Measurements from ENCODE around the gene TUFT1.
A peak's percentile ranks its signal among the peaks of the same experiment; 100 is the strongest.

The TUFT1 gene

DNA sequence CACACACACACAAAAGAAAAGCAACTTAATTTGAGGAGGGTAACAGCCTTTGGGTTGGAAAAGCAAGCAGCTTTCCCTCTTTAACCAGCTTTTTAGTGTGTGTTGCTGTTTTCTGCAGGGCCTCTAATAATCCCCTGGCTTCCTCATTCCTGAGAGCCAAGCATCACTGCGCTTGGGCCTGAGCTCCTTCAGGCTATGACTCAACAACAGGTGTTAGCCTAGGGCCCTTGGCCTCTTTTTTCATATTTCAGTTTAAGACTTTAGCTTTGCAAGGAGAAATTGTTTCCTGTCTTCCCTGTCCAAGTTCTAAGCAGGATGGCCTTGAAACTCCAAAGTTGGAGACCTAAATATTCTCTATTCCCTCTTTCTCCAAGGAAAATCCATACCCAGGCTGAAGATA is 45.5 kb downstream of the TUFT1 start:
- Histone ChIP-seq H3K36me3 (ENCODE audit: control insufficient read depth in 2 of 2, insufficient read depth in 1 of 2, low read length in 2 of 2) (peaks cover 0 to 25% of the 10 kb centered on the region in 2 experiments; a peak in 2 of 3 replicates), H3K9me3 (ENCODE audit: control insufficient read depth, insufficient read depth, low read depth, low read length) (no peaks in the 10 kb centered on the region), H3K4me3 (ENCODE audit: low read depth, low read length) (no peak overlapping the region), H3K4me1 (ENCODE audit: control insufficient read depth, insufficient read depth, low read length) (no peaks in the 10 kb centered on the region), H3K27ac (ENCODE audit: extremely low read depth, low read depth, low read length) (no peak overlapping the region)
- POLR2A ChIA-PET: interaction anchor here (0.6 to 1.5 kb wide), 3 partner anchors 23 to 46 kb away, joined by 3 to 5 read pairs (median 3); partner anchors contain the start of gene TUFT1
- TF ChIP-seq, protein P1, sequence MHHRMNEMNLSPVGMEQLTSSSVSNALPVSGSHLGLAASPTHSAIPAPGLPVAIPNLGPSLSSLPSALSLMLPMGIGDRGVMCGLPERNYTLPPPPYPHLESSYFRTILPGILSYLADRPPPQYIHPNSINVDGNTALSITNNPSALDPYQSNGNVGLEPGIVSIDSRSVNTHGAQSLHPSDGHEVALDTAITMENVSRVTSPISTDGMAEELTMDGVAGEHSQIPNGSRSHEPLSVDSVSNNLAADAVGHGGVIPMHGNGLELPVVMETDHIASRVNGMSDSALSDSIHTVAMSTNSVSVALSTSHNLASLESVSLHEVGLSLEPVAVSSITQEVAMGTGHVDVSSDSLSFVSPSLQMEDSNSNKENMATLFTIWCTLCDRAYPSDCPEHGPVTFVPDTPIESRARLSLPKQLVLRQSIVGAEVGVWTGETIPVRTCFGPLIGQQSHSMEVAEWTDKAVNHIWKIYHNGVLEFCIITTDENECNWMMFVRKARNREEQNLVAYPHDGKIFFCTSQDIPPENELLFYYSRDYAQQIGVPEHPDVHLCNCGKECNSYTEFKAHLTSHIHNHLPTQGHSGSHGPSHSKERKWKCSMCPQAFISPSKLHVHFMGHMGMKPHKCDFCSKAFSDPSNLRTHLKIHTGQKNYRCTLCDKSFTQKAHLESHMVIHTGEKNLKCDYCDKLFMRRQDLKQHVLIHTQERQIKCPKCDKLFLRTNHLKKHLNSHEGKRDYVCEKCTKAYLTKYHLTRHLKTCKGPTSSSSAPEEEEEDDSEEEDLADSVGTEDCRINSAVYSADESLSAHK (tag by site-specific recombination; IDR thresholded peaks at IDR 0.05): 0 out of 2 replicates have a peak, but pooled peaks have one; percentile 18
- TF ChIP-seq SCRT2 (tag by site-specific recombination; IDR thresholded peaks at IDR 0.05) (peak; percentile 68; the same call in 1 of the 2 replicates), ZNF140 (tag by site-specific recombination; IDR thresholded peaks at IDR 0.05) (no peak)
- CTCF ChIA-PET: interaction anchor here (0.6 to 1.0 kb wide), 4 partner anchors 12 to 152 kb away, joined by 3 read pairs; no protein-coding TSS in a partner anchor

DNA sequence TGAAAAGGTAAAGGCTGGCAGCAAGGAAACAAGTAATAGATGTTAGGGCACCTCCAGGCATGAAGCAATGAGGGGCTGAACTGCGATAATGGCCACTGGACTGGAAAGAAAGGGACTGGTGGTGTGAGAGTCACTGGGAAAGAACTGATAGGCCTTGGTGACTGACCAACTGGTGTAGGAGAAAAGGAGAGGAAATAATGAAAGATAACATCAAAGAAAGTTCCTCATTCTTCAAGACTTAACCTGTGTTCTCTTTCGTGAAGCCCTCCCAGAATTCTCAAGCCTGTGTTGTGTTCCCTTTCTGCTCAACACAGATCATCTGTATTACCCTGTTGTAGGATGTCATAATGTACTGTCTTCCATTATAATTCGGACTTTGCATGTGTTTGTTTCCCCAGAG is 50.9 kb downstream of the TUFT1 start:
- no peaks in the 10 kb centered on the region for H3K9me3 ChIP-seq (ENCODE audit: control insufficient read depth, insufficient read depth, low read depth, low read length)
- H3K4me1 ChIP-seq (ENCODE audit: control insufficient read depth, insufficient read depth, low read length): peaks cover under 1% of the 10 kb centered on the region; the same call in 1 of the 2 replicates
- H3K36me3 ChIP-seq (ENCODE audit: control insufficient read depth in 2 of 2, insufficient read depth in 1 of 2, low read length in 2 of 2): no peaks in the 10 kb centered on the region
- TF ChIP-seq SETDB1 (IDR thresholded peaks at IDR 0.05; ENCODE audit: insufficient read length, low read length) (peak; percentile 91), ZNF211 (tag by site-specific recombination; IDR thresholded peaks at IDR 0.05; ENCODE audit: low read depth) (no peak), SCRT2 (tag by site-specific recombination; IDR thresholded peaks at IDR 0.05) (no peak), ZFP37 (tag by site-specific recombination; IDR thresholded peaks at IDR 0.05) (no peak)
- TF ChIP-seq, protein P2, sequence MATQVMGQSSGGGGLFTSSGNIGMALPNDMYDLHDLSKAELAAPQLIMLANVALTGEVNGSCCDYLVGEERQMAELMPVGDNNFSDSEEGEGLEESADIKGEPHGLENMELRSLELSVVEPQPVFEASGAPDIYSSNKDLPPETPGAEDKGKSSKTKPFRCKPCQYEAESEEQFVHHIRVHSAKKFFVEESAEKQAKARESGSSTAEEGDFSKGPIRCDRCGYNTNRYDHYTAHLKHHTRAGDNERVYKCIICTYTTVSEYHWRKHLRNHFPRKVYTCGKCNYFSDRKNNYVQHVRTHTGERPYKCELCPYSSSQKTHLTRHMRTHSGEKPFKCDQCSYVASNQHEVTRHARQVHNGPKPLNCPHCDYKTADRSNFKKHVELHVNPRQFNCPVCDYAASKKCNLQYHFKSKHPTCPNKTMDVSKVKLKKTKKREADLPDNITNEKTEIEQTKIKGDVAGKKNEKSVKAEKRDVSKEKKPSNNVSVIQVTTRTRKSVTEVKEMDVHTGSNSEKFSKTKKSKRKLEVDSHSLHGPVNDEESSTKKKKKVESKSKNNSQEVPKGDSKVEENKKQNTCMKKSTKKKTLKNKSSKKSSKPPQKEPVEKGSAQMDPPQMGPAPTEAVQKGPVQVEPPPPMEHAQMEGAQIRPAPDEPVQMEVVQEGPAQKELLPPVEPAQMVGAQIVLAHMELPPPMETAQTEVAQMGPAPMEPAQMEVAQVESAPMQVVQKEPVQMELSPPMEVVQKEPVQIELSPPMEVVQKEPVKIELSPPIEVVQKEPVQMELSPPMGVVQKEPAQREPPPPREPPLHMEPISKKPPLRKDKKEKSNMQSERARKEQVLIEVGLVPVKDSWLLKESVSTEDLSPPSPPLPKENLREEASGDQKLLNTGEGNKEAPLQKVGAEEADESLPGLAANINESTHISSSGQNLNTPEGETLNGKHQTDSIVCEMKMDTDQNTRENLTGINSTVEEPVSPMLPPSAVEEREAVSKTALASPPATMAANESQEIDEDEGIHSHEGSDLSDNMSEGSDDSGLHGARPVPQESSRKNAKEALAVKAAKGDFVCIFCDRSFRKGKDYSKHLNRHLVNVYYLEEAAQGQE (tag by site-specific recombination; IDR thresholded peaks at IDR 0.05): no peak
- CTCF ChIA-PET: interaction anchor here (0.6 to 2.5 kb wide), 3 partner anchors 13 to 245 kb away, joined by 3 to 10 read pairs (median 3); no protein-coding TSS in a partner anchor
- no peak overlapping the region for H3K27ac ChIP-seq (ENCODE audit: extremely low read depth, low read depth, low read length)
- H3K4me3 ChIP-seq (ENCODE audit: low read depth, low read length): no peak overlapping the region
- POLR2A ChIA-PET: no interaction called here

DNA sequence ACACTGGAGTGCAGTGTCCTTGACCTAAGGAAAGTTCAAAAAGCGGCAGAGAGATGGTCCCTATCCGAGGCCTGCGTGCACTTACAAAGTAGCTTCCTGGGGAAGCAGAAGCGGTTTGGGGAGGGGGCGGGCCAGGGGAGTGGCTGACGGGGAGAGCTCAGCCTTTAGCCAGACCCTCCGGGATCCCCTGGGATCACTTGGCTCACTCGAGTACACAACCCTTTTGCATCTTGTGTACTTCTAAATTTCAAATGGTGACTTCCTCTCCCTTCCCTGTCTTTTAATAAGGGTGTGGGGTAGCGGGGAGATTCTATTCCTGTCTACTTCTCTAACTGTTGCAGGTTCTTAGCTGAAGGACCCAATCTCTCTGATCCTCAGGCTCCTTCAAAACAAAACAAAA is 53.6 kb downstream of the TUFT1 start:
- no peak overlapping the region for H3K4me3 ChIP-seq (ENCODE audit: low read depth, low read length)
- H3K9me3 ChIP-seq (ENCODE audit: control insufficient read depth, insufficient read depth, low read depth, low read length): no peaks in the 10 kb centered on the region
- POLR2A ChIA-PET: interaction anchor here (0.6 to 1.8 kb wide), 3 partner anchors 26 to 53 kb away, joined by 3 to 9 read pairs (median 3); partner anchors contain the start of gene TUFT1
- TF ChIP-seq ZNF843 (tag by site-specific recombination; IDR thresholded peaks at IDR 0.05) (no peak; the same call in 1 of the 2 replicates), ZNF324 (tag by site-specific recombination; IDR thresholded peaks at IDR 0.05) (no peak), ZNF610 (tag by site-specific recombination; IDR thresholded peaks at IDR 0.05; ENCODE audit: borderline replicate concordance) (no peak), OVOL3 (tag by site-specific recombination; IDR thresholded peaks at IDR 0.05) (no peak), ZNF558 (tag by site-specific recombination; IDR thresholded peaks at IDR 0.05) (no peak), ZNF501 (tag by site-specific recombination; IDR thresholded peaks at IDR 0.05) (no peak), SP3 (tag by site-specific recombination; IDR thresholded peaks at IDR 0.05) (no peak), ZNF354C (tag by site-specific recombination; IDR thresholded peaks at IDR 0.05; ENCODE audit: borderline replicate concordance, low read depth) (no peak)
- no peaks in the 10 kb centered on the region for H3K36me3 ChIP-seq (ENCODE audit: control insufficient read depth in 2 of 2, insufficient read depth in 1 of 2, low read length in 2 of 2)
- H3K4me1 ChIP-seq (ENCODE audit: control insufficient read depth, insufficient read depth, low read length): peaks cover 11% of the 10 kb centered on the region
- H3K27ac ChIP-seq (ENCODE audit: extremely low read depth, low read depth, low read length): 0 out of 2 replicates have a peak overlapping the region, but pooled peaks have one; percentile 8
- CTCF ChIA-PET: interaction anchor here (0.5 to 5.0 kb wide), 46 partner anchors 10 to 1069 kb away, joined by 3 to 34 read pairs (median 5); partner anchors contain the start of genes RIIAD1, RORC and TUFT1
